H1 (cell line): ENCODE data around the gene GUCY1A2. TPM values are rescaled to one million over a fixed set of nuclear protein-coding genes. Genes with fewer than 3 reads are reported as not detected.

Experiments used
- ASH2L ChIP-seq: fragments of 200-600, 300-600 bp; sonication (generic); IDR thresholded peaks from one replicate; pipeline ENCODE4 v1.7.1; 2017; ENCODE audit warnings: low read length
- EGR1 ChIP-seq: IDR thresholded peaks from 2 replicates; pipeline ENCODE4 v1.6.1; 2011; ENCODE audit warnings: low read depth, low read length, borderline replicate concordance
- RFX5 ChIP-seq: IDR thresholded peaks from 2 replicates; pipeline ENCODE4 v1.6.1; 2011; ENCODE audit warnings: low read depth, low read length, improper control_type of control experiment, borderline replicate concordance
- SP1 ChIP-seq: IDR thresholded peaks from 2 replicates; pipeline ENCODE4 v1.6.1; 2011; ENCODE audit warnings: low read depth, low read length
- SRF ChIP-seq: IDR thresholded peaks from 2 replicates; pipeline ENCODE4 v1.6.1; 2011; ENCODE audit warnings: mild to moderate bottlenecking, low read depth, low read length, moderate library complexity
- TAF1 ChIP-seq: IDR thresholded peaks from 2 replicates; pipeline ENCODE4 v1.6.1; 2011; ENCODE audit warnings: mild to moderate bottlenecking, low read depth, low read length
- ZNF274 ChIP-seq: IDR thresholded peaks from 2 replicates; pipeline ENCODE4 v1.7.0; 2012; ENCODE audit warnings: low read length, borderline replicate concordance; ENCODE audit errors: extremely low read depth
- polyA plus RNA-seq, 7 experiments: library from polyadenylated mRNA; depleted of rRNA in 3 of 7; stranded (reverse) in 5 of 7; unstranded in 2 of 7; fragments of >200 nt in 5 of 7; fragments of 200-250 nt in 2 of 7; gene quantifications; 1 replicate in 5 of 7; 2 replicates in 1 of 7; 4 replicates in 1 of 7; pipeline versions ENCODE4 v1.2.1 to v1.2.3, GENCODE V29; 2011 to 2013; ENCODE audit warnings: missing spikeins in 2 of 7, mixed read lengths in 2 of 7
- total RNA-seq: library from RNA; stranded (reverse); fragmentation: NEBNext Ultra II Directional; extraction: Animal tissue kit (Norgen Biotek cat#: 25700); gene quantifications from 2 replicates; pipeline ENCODE4 v1.2.1, GENCODE V29; 2021
- TF ChIP-seq, protein P1 (sequence below), 3 experiments: IDR thresholded peaks; 1 replicate in 2 of 3; 2 replicates in 1 of 3; pipeline versions ENCODE4 v1.5.1 to v1.6.1; 2011; ENCODE audit warnings: low read length in 3 of 3, mild to moderate bottlenecking in 3 of 3, inconsistent platforms in 2 of 3, low read depth in 1 of 3, moderate library complexity in 1 of 3; ENCODE audit not compliant: insufficient read depth in 1 of 3; ENCODE audit errors: control extremely low read depth in 1 of 3
- TF ChIP-seq, protein P2 (sequence below): fragments of 300-600 bp; sonication (generic); IDR thresholded peaks from 2 replicates; pipeline ENCODE4 v1.7.1; 2012; ENCODE audit warnings: low read length, moderate library complexity, mild to moderate bottlenecking, inconsistent platforms; ENCODE audit not compliant: insufficient replicate concordance

Gene GUCY1A2
- total and polyA plus RNA-seq, 2 of the 8 experiments (the other 6 are each of a cell fraction or from before 2014, with no cell fraction given): 0.11 to 1.9 TPM

- TF ChIP-seq, protein P1, sequence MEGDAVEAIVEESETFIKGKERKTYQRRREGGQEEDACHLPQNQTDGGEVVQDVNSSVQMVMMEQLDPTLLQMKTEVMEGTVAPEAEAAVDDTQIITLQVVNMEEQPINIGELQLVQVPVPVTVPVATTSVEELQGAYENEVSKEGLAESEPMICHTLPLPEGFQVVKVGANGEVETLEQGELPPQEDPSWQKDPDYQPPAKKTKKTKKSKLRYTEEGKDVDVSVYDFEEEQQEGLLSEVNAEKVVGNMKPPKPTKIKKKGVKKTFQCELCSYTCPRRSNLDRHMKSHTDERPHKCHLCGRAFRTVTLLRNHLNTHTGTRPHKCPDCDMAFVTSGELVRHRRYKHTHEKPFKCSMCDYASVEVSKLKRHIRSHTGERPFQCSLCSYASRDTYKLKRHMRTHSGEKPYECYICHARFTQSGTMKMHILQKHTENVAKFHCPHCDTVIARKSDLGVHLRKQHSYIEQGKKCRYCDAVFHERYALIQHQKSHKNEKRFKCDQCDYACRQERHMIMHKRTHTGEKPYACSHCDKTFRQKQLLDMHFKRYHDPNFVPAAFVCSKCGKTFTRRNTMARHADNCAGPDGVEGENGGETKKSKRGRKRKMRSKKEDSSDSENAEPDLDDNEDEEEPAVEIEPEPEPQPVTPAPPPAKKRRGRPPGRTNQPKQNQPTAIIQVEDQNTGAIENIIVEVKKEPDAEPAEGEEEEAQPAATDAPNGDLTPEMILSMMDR (IDR thresholded peaks at IDR 0.05; ENCODE audit: control extremely low read depth in 1 of 3, insufficient read depth in 1 of 3, low read depth in 1 of 3, low read length in 3 of 3): no peak
- peak; percentile 42; the same call in 1 of the 2 replicates for TF ChIP-seq TAF1
- no peak for TF ChIP-seq SP1
- TF ChIP-seq, protein P2, sequence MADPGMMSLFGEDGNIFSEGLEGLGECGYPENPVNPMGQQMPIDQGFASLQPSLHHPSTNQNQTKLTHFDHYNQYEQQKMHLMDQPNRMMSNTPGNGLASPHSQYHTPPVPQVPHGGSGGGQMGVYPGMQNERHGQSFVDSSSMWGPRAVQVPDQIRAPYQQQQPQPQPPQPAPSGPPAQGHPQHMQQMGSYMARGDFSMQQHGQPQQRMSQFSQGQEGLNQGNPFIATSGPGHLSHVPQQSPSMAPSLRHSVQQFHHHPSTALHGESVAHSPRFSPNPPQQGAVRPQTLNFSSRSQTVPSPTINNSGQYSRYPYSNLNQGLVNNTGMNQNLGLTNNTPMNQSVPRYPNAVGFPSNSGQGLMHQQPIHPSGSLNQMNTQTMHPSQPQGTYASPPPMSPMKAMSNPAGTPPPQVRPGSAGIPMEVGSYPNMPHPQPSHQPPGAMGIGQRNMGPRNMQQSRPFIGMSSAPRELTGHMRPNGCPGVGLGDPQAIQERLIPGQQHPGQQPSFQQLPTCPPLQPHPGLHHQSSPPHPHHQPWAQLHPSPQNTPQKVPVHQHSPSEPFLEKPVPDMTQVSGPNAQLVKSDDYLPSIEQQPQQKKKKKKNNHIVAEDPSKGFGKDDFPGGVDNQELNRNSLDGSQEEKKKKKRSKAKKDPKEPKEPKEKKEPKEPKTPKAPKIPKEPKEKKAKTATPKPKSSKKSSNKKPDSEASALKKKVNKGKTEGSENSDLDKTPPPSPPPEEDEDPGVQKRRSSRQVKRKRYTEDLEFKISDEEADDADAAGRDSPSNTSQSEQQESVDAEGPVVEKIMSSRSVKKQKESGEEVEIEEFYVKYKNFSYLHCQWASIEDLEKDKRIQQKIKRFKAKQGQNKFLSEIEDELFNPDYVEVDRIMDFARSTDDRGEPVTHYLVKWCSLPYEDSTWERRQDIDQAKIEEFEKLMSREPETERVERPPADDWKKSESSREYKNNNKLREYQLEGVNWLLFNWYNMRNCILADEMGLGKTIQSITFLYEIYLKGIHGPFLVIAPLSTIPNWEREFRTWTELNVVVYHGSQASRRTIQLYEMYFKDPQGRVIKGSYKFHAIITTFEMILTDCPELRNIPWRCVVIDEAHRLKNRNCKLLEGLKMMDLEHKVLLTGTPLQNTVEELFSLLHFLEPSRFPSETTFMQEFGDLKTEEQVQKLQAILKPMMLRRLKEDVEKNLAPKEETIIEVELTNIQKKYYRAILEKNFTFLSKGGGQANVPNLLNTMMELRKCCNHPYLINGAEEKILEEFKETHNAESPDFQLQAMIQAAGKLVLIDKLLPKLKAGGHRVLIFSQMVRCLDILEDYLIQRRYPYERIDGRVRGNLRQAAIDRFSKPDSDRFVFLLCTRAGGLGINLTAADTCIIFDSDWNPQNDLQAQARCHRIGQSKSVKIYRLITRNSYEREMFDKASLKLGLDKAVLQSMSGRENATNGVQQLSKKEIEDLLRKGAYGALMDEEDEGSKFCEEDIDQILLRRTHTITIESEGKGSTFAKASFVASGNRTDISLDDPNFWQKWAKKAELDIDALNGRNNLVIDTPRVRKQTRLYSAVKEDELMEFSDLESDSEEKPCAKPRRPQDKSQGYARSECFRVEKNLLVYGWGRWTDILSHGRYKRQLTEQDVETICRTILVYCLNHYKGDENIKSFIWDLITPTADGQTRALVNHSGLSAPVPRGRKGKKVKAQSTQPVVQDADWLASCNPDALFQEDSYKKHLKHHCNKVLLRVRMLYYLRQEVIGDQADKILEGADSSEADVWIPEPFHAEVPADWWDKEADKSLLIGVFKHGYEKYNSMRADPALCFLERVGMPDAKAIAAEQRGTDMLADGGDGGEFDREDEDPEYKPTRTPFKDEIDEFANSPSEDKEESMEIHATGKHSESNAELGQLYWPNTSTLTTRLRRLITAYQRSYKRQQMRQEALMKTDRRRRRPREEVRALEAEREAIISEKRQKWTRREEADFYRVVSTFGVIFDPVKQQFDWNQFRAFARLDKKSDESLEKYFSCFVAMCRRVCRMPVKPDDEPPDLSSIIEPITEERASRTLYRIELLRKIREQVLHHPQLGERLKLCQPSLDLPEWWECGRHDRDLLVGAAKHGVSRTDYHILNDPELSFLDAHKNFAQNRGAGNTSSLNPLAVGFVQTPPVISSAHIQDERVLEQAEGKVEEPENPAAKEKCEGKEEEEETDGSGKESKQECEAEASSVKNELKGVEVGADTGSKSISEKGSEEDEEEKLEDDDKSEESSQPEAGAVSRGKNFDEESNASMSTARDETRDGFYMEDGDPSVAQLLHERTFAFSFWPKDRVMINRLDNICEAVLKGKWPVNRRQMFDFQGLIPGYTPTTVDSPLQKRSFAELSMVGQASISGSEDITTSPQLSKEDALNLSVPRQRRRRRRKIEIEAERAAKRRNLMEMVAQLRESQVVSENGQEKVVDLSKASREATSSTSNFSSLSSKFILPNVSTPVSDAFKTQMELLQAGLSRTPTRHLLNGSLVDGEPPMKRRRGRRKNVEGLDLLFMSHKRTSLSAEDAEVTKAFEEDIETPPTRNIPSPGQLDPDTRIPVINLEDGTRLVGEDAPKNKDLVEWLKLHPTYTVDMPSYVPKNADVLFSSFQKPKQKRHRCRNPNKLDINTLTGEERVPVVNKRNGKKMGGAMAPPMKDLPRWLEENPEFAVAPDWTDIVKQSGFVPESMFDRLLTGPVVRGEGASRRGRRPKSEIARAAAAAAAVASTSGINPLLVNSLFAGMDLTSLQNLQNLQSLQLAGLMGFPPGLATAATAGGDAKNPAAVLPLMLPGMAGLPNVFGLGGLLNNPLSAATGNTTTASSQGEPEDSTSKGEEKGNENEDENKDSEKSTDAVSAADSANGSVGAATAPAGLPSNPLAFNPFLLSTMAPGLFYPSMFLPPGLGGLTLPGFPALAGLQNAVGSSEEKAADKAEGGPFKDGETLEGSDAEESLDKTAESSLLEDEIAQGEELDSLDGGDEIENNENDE: no peak
- no peak for TF ChIP-seq RFX5
- TF ChIP-seq ZNF274: no peak
- no peak for TF ChIP-seq SRF
- TF ChIP-seq EGR1: no peak
- no peak for TF ChIP-seq ASH2L
These were observed 722 bp upstream of the GUCY1A2 start (continued) for GRCh38 chr11:107018902-107019493.
